GM10248 (cell line): ENCODE data around the gene SYPL2.

Source experiments
- CTCF ChIA-PET: fragments of 300-600 bp; sonication (Branson Sonifier 250); formaldehyde crosslinking; extraction: SDS; loops from one replicate; lab custom pipeline; 2021; ENCODE audit warnings: antibody characterized with exemption; lab: Yijun Ruan, JAX
- POLR2A ChIA-PET: fragments of 350-650 bp; sonication (Branson Sonifier 250); formaldehyde crosslinking; extraction: SDS; loops from one replicate; lab custom pipeline; 2020; ENCODE audit warnings: antibody characterized with exemption; lab: Yijun Ruan, JAX
- DNase-seq: peaks from one replicate; pipeline ENCODE4 v3.0.0; 2012; ENCODE audit errors: extremely low spot score
- TF ChIP-seq, protein P1 (sequence below): IDR thresholded peaks from 2 replicates; pipeline ENCODE4 v1.5.1; 2012; ENCODE audit warnings: mild to moderate bottlenecking, low read depth; ENCODE audit errors: extremely low read depth, missing control alignments, control extremely low read depth

The SYPL2 gene

DNA sequence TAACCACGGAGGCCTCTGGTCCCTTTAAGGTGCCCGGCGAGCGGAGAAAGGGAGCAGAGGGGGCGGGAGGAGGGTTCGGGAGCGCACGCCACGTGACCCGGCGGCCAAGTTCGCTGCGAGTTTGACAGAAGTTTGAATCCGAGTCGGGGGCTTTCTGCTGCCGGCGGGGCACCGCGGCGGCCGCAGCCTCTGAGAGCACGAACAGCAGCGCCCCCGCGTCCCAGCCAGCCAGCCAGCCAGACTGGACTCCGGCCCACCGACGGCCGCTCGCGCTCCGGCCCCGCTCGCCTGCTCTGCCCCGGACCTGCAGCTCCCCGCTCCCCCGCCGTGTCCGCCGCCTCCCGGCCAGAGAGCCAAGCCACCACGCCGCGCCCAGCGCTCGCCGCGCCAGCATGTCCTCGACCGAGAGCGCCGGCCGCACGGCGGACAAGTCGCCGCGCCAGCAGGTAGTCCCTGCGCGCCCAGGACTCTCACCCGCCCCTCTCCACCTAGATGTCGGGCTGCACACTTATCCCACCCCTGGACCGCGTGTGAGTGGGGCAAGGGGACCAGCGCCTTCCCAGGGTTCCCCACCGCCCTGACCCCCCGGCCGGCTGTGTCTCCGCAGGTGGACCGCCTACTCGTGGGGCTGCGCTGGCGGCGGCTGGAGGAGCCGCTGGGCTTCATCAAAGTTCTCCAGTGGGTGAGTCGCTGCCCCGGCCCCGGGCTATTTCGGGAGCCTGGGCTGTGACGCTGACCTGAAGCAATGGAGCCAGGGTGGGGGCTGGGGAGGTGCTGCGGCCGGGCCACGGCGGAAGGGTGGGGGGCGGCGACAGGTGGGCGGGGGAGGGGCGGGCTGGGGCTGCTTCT, at the start of gene SYPL2:
SYPL2 (plus strand) TSS at position 95 of the 849 bp plus-strand sequence; CDS start at position 393, 298 bp downstream.
- POLR2A ChIA-PET, result no interaction called here
- CTCF ChIA-PET, result interaction anchor here (1.3 to 1.6 kb wide), 2 partner anchors 26 to 66 kb away, joined by 3 to 4 read pairs; no protein-coding TSS in a partner anchor
- DNase-seq, result peak; percentile 34

DNA sequence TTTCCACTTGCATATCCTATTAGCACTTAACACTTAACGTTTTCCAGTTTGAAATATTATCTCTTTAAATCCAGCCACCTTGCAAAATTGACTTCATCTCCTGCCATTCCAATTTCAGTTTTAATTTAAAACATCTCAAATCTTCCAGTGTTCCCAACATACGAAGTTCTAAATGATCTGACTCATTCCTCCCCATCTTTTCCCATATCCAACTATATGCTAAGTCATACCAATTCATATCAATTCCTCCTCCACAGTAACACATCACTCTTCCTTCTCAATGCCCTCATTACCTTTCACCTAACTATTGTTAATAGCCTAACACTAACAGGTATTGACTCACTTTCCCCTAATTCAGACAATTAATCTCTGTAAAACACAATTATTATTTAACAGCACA, 42.8 kb upstream of the SYPL2 start:
- TF ChIP-seq, protein P1, sequence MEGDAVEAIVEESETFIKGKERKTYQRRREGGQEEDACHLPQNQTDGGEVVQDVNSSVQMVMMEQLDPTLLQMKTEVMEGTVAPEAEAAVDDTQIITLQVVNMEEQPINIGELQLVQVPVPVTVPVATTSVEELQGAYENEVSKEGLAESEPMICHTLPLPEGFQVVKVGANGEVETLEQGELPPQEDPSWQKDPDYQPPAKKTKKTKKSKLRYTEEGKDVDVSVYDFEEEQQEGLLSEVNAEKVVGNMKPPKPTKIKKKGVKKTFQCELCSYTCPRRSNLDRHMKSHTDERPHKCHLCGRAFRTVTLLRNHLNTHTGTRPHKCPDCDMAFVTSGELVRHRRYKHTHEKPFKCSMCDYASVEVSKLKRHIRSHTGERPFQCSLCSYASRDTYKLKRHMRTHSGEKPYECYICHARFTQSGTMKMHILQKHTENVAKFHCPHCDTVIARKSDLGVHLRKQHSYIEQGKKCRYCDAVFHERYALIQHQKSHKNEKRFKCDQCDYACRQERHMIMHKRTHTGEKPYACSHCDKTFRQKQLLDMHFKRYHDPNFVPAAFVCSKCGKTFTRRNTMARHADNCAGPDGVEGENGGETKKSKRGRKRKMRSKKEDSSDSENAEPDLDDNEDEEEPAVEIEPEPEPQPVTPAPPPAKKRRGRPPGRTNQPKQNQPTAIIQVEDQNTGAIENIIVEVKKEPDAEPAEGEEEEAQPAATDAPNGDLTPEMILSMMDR, result no peak
- DNase-seq, result no peak
- POLR2A ChIA-PET, result interaction anchor here (0.7 kb wide), 1 partner anchor 18 kb away, joined by 3 read pairs; no protein-coding TSS in a partner anchor
- CTCF ChIA-PET, result interaction anchor here (1.7 to 9.5 kb wide), 2 partner anchors 24 to 108 kb away, joined by 6 to 68 read pairs; no protein-coding TSS in a partner anchor

More for the DNA sequence above, at the start of gene SYPL2:
- TF ChIP-seq, protein P1, result no peak

DNA sequence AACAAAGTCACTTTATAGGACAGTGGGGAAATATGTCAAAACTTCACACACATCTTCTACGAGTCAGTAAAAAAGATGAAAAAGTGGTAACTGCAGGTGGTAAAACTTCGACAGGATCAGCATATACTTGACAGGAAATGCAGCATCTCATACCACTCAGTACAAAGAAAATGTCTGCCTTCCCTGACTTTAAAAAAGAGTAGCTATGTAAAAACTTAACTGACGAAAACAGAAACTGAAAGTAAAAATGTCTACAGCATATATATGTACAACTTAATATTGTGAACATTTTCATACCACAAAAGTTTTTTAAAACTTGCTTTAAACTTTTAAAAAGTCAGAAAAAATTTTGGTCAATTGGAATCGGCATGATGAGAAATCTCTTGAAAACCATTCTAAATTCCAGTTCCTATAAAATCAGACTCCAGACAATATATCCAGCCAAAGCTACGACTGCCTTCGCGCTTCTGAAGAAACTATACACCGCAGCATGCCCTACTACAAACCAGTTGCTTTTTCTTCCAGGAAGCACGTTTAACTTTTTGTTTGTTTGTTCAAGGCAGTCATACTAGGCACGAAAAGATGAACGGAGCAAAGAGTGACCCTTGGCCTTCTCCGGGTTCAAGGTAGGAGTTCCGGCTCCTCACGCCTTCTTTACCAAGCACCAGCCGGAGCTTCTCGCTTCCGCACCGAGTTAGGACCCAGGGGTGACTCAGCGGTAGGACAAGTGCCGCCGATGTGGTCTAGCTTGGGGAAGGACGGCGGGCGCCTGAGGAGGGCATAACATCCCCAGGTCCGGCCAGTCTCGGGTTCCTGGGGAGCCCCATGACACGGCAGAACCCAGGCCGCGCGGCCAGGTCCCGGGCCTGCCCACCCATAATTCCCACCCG, 40.7 kb upstream of the SYPL2 start:
- ChIA-PET POLR2A (interaction anchor here (0.8 to 2.1 kb wide), 3 partner anchors 58 to 211 kb away, joined by 3 to 6 read pairs (median 3); partner anchors contain the start of genes ATXN7L2 and GNAI3), CTCF (interaction anchor here (0.8 to 9.5 kb wide), 10 partner anchors 9 to 162 kb away, joined by 3 to 68 read pairs (median 3); partner anchors contain the start of gene CYB561D1)
- TF ChIP-seq, protein P1, result no peak
- peak; percentile 53 for DNase-seq

DNA sequence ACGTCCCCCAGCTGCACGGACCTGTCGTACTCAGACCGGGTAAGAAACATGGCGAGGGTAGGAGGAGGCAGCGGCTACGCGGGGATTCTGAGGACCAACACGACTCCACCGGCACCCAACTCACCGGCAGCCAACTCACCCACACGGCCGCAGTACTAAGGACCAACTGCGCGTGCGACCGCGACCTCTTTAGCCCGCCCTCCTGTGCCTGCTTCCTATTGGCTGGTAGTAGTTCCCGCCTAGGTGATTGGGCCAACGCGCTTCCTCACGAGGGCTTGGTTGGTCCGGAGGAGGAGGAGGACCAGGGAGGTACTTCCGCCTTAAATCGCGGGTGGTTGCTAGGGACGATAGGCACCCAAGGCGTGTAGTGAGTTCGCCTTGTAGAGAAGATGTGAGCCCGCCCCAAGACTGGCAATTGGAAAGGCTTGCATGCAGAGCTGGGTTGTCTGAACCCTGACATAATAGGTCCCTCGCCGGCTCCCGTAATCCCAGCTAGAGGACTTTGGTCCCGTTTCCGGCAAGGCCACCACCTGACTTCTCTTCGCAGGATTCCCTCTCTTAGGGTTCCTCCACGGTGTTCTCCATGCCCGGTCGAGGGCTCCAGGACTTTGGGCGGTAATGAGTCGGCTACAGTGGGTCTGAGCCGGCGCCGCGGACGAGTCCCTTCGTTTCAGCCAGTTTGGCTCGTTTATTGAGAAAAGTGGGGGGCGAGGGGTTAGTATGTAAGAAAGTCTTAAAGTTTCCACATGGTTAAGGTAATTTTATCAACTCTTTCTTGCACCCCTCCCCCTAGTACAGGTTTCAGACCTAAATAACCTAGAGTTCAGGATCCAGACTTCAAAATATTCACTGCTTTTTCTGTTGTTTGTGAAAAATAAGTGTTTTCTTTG, 39.8 kb upstream of the SYPL2 start, which contains the start of gene PSMA5:
PSMA5 (minus strand) TSS at position 168 of the 890 bp plus-strand sequence; CDS start at position 50, 118 bp downstream.
- ChIA-PET CTCF (interaction anchor here (0.8 to 9.5 kb wide), 8 partner anchors 8 to 150 kb away, joined by 3 to 68 read pairs (median 4); no protein-coding TSS in a partner anchor), POLR2A (interaction anchor here (2.1 kb wide), 1 partner anchor 122 kb away, joined by 6 read pairs; the partner anchor contains the start of gene GNAI3)
- DNase-seq, result peak; percentile 95
- TF ChIP-seq, protein P1, result no peak

DNA sequence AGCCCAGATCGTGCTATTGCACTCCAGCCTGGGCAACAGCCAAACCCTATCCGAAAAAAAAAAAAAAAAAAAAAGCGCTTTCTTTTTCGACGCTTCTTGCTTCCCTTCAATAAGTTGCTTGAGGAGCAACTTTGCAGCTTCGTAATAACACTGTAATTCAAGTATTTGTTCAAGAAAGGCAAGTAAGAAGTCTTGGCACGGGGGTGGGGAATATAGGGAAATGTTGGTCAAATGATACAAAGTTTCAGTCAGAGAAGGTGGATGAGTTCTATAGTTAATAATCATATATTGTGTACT, 39.2 kb upstream of the SYPL2 start:
- TF ChIP-seq, protein P1, result no peak
- POLR2A ChIA-PET, result no interaction called here
- CTCF ChIA-PET, result interaction anchor here (1.7 to 9.5 kb wide), 4 partner anchors 9 to 150 kb away, joined by 4 to 68 read pairs (median 6); no protein-coding TSS in a partner anchor
- DNase-seq, result no peak
